ENCODE measurements around the gene SMG9.

Gene SMG9

GRCh38 chr19:43711751-43712355, 42.9 kb downstream of the SMG9 start (continued):
- TF ChIP-seq REST (tag by site-specific recombination; IDR thresholded peaks at IDR 0.05) (no peak), RBAK (tag by site-specific recombination; IDR thresholded peaks at IDR 0.05) (no peak), PRDM10 (tag by site-specific recombination; IDR thresholded peaks at IDR 0.05) (0 out of 2 replicates have a peak, but pooled peaks have one; percentile 16), ZBTB8A (tag by site-specific recombination; IDR thresholded peaks at IDR 0.05) (no peak), GLI4 (tag by site-specific recombination; IDR thresholded peaks at IDR 0.05) (no peak), ZNF366 (tag by site-specific recombination; conservative IDR thresholded peaks at IDR 0.05) (no peak), ZFP41 (tag by site-specific recombination; IDR thresholded peaks at IDR 0.05; ENCODE audit: borderline replicate concordance) (no peak), ZFP37 (tag by site-specific recombination; IDR thresholded peaks at IDR 0.05) (0 out of 2 replicates have a peak, but pooled peaks have one; percentile 54), ZNF133 (tag by site-specific recombination; IDR thresholded peaks at IDR 0.05) (no peak), ZBTB10 (tag by site-specific recombination; IDR thresholded peaks at IDR 0.05) (no peak), ZNF501 (tag by site-specific recombination; IDR thresholded peaks at IDR 0.05) (0 out of 2 replicates have a peak, but pooled peaks have one; percentile 26), ZBTB6 (tag by site-specific recombination; IDR thresholded peaks at IDR 0.05) (no peak), ZNF560 (tag by site-specific recombination; IDR thresholded peaks at IDR 0.05; ENCODE audit: borderline replicate concordance) (peak; percentile 27; the same call in 1 of the 2 replicates), ZBTB48 (tag by site-specific recombination; IDR thresholded peaks at IDR 0.05) (peak; percentile 69), ZNF843 (tag by site-specific recombination; IDR thresholded peaks at IDR 0.05) (no peak), ZNF155 (tag by site-specific recombination; IDR thresholded peaks at IDR 0.05) (no peak), HOXA7 (CRISPR knock-in tag; IDR thresholded peaks at IDR 0.05; ENCODE audit: borderline replicate concordance) (no peak), ZNF202 (tag by site-specific recombination; IDR thresholded peaks at IDR 0.05; ENCODE audit: borderline replicate concordance) (no peak), ZNF2 (tag by site-specific recombination; IDR thresholded peaks at IDR 0.05) (no peak), ZNF423 (tag by site-specific recombination; IDR thresholded peaks at IDR 0.05) (no peak), ZNF433 (tag by site-specific recombination; IDR thresholded peaks at IDR 0.05; ENCODE audit: low read depth) (no peak), KLF17 (tag by site-specific recombination; IDR thresholded peaks at IDR 0.05) (peak; percentile 61; the same call in 1 of the 2 replicates), ZNF132 (tag by site-specific recombination; IDR thresholded peaks at IDR 0.05; ENCODE audit: borderline replicate concordance) (no peak), ZNF585B (tag by site-specific recombination; IDR thresholded peaks at IDR 0.05) (no peak)
